Endometrial microvascular endothelial cells (primary cell): ENCODE data around the gene RLIM. TPM values are rescaled to one million over a fixed set of nuclear protein-coding genes. Genes with fewer than 3 reads are reported as not detected.
"Not testable (repeated sequence)": the region's sequence is repeated elsewhere in the genome, so short reads cannot be mapped to it uniquely, and the experiment has no call there.

Source experiments
- in situ Hi-C: cut with HindIII; loops from 2 replicates; pipeline ENCODE4 v1.10.0; 2017; ENCODE audit warnings: low sequenced_read_pairs, low pct_unique_long_range_greater_than_20kb; ENCODE audit errors: inconsistent ontology term
- total RNA-seq: library from RNA; depleted of rRNA; stranded (reverse); fragments of >200 nt; gene quantifications from one replicate; pipeline ENCODE4 v1.2.3, GENCODE V29; 2015; ENCODE audit errors: inconsistent ontology term

The RLIM gene
- 32.0 TPM for total RNA-seq

- in situ Hi-C loops = no loop called here
These were observed at the start of gene RLIM for GRCh38 chrX:74614093-74614909. RLIM (minus strand) TSS chrX:74614624; CDS start chrX:74595977, 18,647 bp downstream.

- in situ Hi-C loops = no loop called here
These were observed 41.8 kb upstream of the RLIM start for GRCh38 chrX:74656079-74656745.

DNA sequence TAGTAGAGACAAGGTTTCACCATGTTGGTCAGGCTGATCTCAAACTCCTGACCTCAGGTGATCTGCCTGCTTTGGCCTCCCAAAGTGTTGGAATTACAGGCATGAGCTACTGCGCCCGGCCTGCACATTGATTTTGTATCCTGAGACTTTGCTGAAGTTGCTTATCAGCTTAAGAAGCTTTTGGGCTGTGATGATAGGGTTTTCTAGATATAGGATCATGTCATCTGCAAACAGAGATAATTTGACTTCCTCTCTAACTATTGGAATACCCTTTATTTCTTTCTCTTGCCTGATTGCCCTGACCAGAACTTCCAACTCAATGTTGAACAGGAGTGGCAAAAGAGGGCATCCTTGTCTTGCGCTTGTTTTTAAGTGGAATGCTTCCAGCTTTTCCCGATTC, 40.5 kb upstream of the RLIM start:
- in situ Hi-C loops = not testable (repeated sequence)

DNA sequence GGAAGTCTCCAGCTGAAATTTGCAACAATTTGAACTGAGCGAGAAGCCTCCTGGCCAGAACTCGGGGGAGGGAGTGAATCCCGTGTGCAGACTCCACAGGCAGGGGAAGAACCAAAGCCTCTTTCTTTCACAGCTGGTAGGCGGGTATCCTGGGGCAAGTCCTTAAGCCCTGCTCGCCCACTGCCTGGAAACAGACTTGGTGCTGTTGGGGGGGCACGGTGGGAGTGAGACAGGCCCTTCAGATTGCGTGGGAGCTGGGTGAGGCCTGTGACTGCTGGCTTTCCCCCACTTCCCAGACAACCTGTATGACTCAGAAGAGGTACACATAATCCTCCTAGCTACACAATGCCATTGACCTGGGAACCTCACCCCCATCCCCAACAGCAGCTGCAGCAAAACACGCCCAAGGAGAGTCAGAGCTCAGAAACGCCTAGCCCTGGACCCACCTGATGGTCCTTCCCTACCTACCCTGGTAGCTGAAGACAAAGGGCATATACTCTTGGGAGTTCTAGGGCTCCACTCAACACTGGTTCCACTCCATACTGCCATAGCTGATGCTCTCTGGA, 22.4 kb upstream of the RLIM start:
- in situ Hi-C loops = no loop called here

- in situ Hi-C loops = no loop called here
These were observed 893 bp downstream of the RLIM start for GRCh38 chrX:74613370-74614092.

GRCh38 chrX:74606799-74607198, 7.6 kb downstream of the RLIM start:
- in situ Hi-C loops = no loop called here

DNA sequence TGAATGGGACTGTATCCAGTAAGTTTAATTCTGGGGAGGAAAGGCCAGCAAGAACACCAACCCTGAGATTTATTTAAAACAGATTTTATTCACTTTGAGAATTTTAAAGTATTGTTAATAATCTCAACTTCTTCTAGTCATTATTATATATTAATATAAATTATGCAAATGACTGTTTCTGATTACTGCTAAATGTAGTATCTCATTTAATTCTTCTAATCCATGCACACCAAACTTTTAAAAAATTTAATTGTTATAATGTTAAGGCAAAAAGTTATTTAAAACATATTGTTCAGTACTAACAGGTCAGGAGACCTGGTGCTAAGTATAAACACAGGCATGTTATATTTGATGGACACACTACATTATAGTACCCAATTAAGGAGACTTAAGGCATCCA, 8.1 kb downstream of the RLIM start:
- in situ Hi-C loops = no loop called here

DNA sequence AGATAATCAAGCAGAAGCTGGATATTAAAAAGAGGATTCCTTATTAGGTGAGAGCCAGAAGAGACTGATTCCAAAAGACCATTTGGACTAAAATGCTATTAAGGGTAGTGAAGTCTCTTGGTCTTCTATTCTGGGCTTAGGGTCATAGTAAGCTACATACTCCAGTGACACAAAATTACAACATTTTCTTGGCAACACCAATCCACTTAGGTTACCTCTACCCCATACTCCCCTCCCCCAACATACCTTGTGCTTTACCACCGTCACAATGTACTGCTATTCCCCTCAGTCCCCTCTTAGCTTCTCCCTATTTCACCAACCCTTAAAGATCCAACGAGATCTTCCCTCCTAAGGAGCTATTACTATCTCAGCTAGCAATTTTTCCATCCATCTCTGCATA, 11.4 kb downstream of the RLIM start:
- in situ Hi-C loops = no loop called here

- in situ Hi-C loops = no loop called here
These were observed 12.3 kb downstream of the RLIM start for GRCh38 chrX:74602142-74602541.

GRCh38 chrX:74593593-74593992, 20.8 kb downstream of the RLIM start:
- in situ Hi-C loops = no loop called here

GRCh38 chrX:74585766-74586165, 28.7 kb downstream of the RLIM start:
- in situ Hi-C loops = no loop called here

DNA sequence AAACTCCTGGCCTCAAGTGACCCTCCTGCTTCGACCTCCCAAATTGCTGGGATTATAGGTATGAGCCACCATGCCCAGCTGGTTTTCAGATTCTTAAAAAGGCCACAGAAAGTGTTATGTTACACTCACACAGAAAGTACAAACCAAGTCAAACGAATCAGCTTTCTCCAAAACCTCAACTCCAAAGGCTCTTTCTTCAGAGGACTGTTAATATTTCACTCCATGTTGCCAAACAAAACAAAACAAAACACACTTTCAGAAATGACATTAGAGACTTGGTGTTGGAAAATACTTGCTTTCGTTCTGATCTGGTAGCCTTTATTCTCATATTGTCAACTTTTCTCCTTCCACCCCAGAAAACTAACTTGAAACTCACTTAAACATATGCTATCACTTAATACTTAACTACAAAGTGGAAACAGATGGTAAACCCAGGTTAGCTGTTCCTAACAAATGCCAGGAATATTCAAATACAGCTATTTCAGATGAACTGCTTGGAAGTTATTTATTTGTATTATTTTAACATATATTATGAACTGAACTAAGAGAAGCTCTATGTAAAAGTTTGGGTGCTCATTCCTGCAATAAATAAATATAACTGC, 34.7 kb downstream of the RLIM start:
- in situ Hi-C loops = no loop called here

DNA sequence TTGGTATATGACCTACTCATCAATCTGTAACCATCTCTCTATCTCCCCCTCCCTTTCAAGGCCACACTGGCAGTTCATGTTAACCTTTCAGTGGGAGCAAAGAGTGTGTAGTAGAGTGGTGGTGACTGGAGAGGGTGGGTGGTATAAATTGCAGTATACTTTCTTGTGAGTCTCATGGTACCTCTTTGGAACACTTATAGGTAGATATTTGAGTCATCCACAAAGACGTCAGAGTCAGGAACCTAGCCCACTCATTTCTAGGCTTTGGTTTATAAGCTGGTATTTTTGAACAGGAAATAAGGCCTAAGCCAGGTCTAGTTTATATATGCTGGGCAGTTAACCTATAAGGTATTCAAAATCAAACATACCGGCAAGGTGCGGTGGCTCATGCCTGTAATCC, 36.3 kb downstream of the RLIM start:
- in situ Hi-C loops = no loop called here

- in situ Hi-C loops = no loop called here
These were observed 57.0 kb downstream of the RLIM start for GRCh38 chrX:74557378-74557777.

DNA sequence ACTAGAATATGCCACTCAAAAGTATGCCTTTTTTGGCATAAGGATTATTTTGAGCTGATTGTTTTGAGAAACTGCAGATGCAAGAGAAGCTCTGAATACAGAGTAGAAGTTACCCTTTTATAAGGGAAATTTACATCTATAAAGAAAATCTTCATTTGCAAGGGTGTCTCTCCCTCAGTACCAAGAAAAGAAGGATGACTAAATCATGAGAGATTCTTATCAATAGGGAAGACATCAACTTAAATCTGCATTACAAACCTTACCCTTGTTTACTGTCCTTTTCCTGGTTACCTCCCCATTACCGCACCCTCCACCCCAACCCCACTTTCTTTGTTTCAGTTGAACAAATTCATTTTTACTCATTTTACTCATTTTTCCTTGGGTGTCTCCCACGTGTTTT, 62.5 kb downstream of the RLIM start:
- in situ Hi-C loops = no loop called here

- in situ Hi-C loops = no loop called here
These were observed 64.1 kb downstream of the RLIM start for GRCh38 chrX:74550295-74550802.

DNA sequence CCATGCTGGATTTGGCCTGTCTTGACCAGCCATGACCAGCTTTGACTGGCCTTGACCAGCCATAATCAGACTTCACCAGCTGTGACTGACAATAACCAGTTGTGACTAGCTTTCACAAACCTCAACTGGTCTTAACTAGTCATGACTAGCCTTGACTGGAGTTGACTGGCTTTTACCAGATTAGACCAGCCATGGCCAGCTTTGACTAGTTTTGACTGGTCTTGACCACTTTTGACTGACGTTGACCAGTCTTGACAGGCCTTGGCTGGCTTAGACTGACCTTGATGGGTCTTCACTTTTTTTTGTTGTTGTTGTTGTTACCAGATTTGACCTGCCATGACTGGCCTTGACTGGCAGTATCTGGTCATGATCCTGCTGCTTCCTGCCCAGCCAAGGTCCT, 67.4 kb downstream of the RLIM start:
- in situ Hi-C loops = no loop called here

DNA sequence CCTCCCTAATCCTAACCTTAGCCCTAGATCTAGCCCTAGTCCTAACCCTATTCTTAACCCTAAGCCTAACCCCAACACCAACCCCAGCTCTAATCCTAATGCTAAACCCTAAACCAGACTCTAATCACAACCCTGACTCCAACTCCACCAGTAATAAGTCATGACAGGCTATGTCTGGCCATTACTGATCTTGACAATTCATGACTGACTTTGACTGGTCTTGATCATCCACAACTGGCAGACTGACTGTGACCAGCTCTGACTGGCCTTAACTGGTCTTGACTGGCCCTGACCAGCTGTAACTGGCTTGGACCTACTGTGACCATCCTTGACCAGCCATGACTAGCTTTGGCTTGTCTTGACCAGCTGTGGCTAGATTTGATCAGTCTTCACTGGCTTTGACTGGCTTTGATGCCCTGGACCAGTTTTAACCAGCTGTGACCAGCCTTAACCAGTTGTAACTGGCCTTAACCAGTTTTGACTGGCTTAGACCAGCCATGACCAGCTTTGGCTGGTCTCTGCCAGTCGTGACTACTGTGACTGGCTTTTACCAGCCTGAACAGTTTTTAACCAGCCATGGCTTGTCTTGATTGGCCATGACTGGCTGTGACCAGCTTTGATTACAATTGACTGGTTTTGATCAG, 68.4 kb downstream of the RLIM start:
- in situ Hi-C loops = no loop called here
